ENCODE measurements around the gene NPTN.

The NPTN gene

DNA sequence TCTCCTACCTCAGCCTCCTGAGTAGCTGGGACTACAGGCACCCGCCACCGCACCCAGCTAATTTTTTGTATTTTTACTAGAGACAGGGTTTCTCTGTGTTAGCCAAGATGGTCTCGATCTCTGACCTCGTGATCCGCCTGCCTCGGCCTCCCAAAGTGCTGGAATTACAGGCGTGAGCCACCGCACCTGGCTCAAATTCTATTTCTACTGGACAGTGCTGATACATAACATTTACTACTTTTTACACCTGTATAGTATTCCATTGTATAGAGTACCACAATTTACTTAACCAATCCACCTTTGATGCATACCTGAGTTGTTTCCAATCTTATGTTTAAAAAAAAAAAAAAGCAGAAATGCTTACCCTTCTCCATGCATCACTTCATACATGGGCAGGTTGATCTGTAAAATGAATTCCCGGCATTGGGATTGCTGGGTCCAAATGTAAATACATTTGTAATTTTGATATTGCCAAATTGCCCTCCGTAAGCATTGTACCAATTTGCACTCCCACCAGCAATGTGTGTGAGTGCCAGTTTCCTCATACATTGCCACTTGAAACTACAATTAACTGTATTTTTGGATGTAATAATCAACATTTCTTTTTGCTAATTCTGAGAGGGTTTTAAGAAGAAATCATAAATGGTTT, 94.5 kb downstream of the NPTN start:
- TF ChIP-seq, protein P1, sequence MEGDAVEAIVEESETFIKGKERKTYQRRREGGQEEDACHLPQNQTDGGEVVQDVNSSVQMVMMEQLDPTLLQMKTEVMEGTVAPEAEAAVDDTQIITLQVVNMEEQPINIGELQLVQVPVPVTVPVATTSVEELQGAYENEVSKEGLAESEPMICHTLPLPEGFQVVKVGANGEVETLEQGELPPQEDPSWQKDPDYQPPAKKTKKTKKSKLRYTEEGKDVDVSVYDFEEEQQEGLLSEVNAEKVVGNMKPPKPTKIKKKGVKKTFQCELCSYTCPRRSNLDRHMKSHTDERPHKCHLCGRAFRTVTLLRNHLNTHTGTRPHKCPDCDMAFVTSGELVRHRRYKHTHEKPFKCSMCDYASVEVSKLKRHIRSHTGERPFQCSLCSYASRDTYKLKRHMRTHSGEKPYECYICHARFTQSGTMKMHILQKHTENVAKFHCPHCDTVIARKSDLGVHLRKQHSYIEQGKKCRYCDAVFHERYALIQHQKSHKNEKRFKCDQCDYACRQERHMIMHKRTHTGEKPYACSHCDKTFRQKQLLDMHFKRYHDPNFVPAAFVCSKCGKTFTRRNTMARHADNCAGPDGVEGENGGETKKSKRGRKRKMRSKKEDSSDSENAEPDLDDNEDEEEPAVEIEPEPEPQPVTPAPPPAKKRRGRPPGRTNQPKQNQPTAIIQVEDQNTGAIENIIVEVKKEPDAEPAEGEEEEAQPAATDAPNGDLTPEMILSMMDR (IDR thresholded peaks at IDR 0.05): no peak

DNA sequence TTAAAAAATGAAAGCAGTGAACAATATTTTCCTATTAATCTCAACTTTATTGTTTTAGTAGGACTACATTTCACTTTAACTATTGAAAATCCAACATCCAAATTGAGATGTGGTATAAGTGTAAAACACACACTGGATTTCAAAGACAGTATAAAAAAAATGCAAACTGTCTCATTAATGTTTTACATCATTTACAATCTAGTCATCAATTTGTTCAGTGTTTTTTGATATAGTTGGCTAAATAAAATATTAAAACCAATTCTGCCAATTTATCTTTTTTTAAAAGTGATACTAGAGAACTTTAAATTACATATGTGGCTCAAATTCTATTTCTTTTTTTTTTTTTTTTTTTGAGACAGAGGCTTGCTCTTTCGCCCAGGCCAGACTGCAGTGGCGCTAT, 95.1 kb downstream of the NPTN start:
- TF ChIP-seq, protein P1 (IDR thresholded peaks at IDR 0.05): no peak

DNA sequence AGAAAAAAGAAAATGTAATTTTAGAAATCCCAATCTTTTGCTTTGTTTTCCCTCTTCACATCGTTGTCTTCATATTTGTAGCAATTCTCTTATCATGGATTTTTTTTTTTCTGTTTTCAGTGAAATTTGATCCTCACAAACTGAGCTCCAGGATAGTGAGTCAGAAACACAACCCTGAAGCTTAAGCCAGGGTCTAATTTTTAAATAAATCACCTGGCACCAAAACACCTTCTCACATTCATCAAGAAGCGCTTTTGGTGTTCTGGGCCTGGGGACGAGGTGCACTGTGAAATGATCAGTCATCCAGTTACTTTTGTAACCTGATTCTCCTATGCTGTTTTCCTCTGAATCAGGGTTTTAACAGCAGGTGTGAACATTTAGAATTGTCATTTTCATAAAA, 102.5 kb downstream of the NPTN start:
- TF ChIP-seq, protein P1 (IDR thresholded peaks at IDR 0.05): no peak

DNA sequence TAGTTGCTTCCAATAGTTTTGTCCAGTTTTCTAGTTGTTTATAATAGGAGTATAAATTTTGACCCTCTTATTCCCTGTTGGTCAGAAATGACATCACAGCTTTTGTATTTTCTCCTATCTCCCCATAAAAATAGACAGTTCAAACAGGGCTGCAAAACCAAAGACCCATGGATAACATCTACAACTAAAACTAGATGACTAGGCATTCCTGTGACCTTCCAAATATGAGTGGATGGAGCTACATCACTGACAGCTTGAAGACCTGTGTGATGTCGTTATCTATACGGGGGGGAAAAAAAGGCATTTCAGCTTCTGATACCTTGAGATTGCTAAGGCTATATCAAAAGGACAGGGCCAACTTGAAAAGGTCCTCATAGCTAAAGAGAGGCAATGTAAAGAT, 105.6 kb downstream of the NPTN start:
- TF ChIP-seq, protein P1 (IDR thresholded peaks at IDR 0.05): no peak

DNA sequence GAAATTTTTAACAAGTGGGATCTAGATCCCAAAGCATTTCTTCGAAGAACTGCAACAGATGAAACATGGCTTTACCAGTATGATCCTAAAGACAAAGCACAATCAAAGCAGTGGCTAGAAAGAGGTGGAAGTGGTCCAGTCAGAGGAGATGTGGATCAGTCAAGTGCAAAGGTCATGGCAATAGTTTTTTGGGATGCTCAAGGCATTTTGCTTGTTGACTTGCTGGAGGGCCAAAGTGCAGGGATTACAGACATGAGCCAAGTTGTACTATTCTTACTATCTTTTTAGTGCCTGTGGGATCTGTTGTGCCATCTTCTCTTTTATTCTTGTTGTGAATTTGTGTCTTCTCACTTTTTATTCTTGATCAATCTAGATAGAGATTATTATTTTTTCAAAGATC, 108.3 kb downstream of the NPTN start:
- TF ChIP-seq, protein P1 (IDR thresholded peaks at IDR 0.05): no peak

DNA sequence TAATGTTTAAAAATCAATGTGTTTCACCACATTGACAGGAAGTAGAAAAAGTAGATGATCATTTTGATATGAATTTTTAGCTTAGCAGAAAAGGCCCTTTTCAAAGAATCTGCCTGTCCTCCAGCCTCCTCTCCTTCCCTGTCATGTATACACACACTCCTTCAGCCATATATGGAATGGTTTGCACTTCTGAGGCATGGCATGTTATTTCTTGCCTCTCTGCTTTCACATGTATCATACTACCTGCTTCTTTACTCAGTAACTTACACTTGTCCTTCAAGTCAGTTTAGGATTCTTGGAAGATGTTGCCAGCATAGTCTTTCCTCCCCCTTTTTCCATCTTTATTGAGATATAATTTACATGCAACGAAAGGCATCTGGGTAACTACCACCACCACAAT, 111.2 kb downstream of the NPTN start:
- TF ChIP-seq, protein P1 (IDR thresholded peaks at IDR 0.05): no peak

DNA sequence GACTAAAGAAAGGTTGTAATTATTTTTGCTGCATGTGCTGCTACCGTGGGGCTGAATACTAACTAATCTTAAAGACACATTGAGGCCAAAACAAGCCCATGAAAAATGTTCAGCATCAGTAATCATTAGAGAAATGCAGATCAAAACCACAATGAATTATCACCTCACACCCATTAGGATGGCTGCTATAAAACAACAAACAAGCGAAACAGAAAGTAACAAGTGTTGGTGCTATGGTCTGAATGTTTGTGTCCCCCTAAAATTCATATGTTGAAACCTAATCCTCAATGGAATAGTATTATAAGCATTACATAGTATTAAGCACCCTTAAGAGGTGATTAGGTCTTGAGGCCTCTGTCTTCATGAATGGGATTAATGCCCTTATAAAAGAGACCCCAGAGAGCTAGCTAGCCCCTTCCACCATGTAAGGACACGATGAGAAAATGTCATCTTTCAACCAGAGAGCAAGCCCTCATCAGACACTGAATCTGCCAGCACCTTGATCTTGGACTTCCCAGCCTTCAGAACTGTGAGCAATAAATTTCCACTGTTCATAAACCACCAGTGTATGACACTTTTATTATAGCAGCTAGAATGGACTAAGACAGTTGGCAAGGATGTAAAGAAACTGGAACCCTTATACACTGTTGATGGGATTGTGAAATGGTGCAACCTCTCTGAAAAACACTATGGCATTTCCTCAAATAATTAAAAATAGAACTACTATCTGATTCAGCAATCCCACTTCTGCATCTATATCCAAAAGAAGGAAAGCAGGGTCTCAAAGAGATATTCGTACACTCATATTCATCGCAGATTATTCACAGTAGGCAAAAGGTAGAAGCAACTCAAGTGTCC, 114.1 kb downstream of the NPTN start:
- TF ChIP-seq, protein P1 (IDR thresholded peaks at IDR 0.05): no peak
